ENCODE data around the gene PLA2G4D.

PLA2G4D gene

DNA sequence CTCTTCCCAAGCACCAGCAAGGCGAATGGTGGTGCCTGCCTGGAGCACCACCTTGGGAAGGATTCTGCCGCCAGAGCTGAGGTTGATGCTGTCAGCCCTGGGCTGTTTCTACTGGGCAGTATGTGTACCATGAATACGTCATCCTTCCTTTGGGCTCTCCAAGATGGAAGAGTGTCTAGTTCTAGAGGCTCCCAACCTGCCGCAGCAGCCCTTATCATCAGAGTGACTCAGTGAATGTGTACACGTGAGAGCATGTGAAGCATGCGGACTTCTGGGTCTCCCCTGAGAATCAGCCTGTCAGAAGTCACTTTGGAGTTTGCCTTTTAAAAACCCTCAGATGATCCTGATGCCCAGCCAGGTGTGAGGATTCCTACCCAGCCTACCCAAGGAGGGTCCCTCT, 20.9 kb downstream of the PLA2G4D start:
- TF ChIP-seq, protein P1, sequence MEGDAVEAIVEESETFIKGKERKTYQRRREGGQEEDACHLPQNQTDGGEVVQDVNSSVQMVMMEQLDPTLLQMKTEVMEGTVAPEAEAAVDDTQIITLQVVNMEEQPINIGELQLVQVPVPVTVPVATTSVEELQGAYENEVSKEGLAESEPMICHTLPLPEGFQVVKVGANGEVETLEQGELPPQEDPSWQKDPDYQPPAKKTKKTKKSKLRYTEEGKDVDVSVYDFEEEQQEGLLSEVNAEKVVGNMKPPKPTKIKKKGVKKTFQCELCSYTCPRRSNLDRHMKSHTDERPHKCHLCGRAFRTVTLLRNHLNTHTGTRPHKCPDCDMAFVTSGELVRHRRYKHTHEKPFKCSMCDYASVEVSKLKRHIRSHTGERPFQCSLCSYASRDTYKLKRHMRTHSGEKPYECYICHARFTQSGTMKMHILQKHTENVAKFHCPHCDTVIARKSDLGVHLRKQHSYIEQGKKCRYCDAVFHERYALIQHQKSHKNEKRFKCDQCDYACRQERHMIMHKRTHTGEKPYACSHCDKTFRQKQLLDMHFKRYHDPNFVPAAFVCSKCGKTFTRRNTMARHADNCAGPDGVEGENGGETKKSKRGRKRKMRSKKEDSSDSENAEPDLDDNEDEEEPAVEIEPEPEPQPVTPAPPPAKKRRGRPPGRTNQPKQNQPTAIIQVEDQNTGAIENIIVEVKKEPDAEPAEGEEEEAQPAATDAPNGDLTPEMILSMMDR (IDR thresholded peaks at IDR 0.05; ENCODE audit: control insufficient read depth, extremely low read depth, insufficient read depth): no peak
- no peak for DNase-seq (ENCODE audit: low read depth)
- H3K4me3 ChIP-seq (ENCODE audit: low read depth, low read length): no peak overlapping the region

DNA sequence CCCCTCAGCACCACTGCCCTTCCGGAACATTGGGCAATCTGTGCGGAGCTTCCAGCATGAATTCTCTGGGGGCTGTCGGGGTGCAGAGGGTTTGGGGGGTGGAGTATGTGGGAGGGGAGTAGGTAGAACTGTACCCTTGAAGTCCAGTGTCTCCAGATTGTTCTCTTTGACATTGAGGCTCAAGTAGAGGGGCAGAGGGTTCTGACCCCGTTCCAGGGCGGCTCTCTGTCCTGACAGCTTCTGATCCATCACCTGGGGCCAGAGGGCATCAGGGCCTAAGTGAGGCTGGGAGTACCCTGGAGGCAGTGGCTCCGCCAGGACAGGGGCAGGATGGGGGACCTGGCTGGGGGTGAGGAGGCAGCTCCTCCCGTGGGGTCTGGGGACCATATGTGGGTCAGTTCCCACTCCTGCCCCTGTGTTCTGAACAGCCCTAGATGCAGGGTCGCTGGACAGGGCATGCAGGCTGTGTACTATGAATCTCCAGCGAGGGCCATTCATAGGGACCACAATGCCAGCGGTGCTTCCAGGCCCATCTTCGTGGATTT, 22.1 kb downstream of the PLA2G4D start:
- TF ChIP-seq, protein P1 (IDR thresholded peaks at IDR 0.05; ENCODE audit: control insufficient read depth, extremely low read depth, insufficient read depth): no peak
- no peak overlapping the region for H3K4me3 ChIP-seq (ENCODE audit: low read depth, low read length)

DNA sequence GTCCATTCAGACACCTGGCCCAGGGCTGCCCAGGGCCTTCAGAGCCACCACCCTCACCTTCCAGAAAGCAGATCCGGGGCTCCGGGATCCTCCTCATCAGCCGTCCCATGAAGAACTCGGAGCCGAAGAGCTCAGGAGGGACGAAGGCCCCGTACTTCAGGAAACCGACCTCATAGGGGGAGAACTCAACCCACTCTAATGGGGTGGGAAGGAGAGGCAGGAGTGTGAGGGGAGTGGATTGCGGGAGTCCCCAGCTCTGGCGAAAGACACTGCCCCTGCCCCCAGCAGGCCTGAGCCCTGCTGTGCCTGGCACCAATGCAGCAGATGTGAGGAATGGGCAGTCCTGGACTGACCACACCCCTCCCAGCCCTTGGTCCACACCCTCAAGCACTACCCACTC, 22.6 kb downstream of the PLA2G4D start:
- TF ChIP-seq, protein P1 (IDR thresholded peaks at IDR 0.05; ENCODE audit: control insufficient read depth, extremely low read depth, insufficient read depth): no peak
- DNase-seq (ENCODE audit: low read depth): no peak
- no peak overlapping the region for H3K4me3 ChIP-seq (ENCODE audit: low read depth, low read length)

More for the DNA sequence above, 22.1 kb downstream of the PLA2G4D start:
- DNase-seq (ENCODE audit: low read depth): no peak

DNA sequence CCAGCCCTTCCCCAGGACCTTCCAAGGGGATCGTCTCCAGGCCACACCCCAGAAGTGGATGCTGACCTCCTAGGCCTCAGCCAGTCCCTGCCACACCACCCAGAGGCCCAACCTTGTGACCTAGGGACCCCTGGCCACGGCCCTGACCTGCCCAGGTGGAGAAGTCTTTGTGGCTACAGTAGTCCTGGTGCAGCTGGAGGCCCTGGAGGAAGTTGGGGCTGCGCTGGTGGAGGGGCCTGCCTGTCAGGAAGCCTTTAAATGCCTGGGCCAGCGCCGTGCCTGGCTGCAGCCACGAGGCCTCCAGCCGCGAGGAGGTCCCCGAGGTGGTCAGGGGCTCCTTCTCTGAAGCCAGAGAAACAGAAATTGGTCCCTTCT, 23.4 kb downstream of the PLA2G4D start:
- no peak overlapping the region for H3K4me3 ChIP-seq (ENCODE audit: low read depth, low read length)
- TF ChIP-seq, protein P1 (IDR thresholded peaks at IDR 0.05; ENCODE audit: control insufficient read depth, extremely low read depth, insufficient read depth): no peak
- DNase-seq (ENCODE audit: low read depth): no peak

DNA sequence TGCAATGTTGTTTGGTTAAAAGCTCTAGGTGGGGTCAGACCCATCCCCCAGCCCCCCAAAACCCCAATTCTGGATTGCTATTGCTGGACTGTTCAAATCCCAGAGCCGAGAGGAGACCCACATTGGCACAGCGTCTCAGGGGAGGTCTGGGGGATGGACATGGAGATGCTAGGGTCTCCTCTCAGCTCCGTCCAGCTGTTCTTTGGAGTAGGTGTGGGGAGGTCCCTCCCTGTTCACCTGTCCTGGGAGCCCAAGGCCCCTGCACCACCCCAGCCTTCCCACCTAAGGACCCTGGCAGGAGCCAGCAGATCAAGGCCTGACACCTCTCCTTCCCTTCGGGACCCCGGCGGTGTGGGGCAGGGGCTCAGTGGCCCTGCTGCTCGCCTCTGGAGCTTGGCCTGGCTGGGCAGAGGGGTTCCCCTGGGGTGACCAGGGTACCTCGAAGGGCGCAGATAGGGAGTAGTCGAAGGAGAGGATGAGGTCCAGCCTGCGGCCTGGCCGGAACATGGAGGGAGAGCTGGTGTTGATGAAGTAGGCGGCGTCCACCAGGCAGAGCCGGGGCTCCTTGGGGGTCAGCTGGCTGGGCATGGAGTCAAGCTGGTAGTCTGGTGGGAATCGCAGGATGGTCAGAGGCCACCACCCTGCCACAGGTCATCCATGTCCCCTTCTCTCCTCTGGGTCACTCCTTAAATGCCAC, 23.9 kb downstream of the PLA2G4D start:
- TF ChIP-seq, protein P1 (IDR thresholded peaks at IDR 0.05; ENCODE audit: control insufficient read depth, extremely low read depth, insufficient read depth): no peak
- DNase-seq (ENCODE audit: low read depth): no peak
- no peak overlapping the region for H3K4me3 ChIP-seq (ENCODE audit: low read depth, low read length)

DNA sequence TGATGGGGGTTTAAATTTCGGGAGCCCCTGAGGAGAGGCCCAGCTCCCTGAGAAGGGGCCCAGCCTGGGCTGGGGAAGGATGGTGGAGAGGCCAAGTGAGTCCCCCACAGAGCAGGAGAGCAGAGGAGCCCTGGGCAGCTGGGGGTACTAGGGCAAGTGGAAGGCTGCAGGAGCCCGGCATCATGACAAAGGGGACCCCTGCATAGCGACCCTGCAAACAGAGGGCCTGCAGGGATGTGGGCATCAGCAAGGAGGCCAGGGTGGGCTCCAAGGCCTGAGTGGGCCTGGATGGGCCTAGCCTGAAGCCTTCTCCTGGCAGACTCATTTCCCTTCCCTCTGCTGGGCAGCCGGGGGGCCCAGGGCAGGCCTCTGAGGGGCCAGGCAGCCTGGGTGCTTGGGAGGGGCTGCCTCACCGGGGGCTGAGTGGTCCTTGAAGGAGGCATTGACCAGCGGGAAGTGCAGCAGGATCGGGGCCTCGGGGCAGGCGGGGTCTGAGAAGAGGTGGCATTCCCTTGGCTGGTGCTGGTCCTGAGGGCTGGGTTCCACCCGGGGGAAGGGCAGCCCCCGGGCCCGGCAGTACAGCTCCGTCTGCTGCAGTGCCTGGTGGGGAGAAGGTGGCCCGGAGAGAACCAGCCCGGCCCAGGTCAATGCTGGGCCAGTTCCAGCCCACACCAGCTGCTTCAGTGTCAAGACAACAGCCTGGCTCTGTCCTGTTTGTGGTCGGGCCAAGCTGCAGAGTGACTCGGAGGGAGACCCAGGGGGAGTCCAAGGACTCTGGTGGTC, 24.7 kb downstream of the PLA2G4D start:
- TF ChIP-seq, protein P1 (IDR thresholded peaks at IDR 0.05; ENCODE audit: control insufficient read depth, extremely low read depth, insufficient read depth): no peak
- H3K4me3 ChIP-seq (ENCODE audit: low read depth, low read length): no peak overlapping the region
- no peak for DNase-seq (ENCODE audit: low read depth)
